ENCODE data around the gene MC3R.
"Not testable (repeated sequence)": the region's sequence is repeated elsewhere in the genome, so short reads cannot be mapped to it uniquely, and the experiment has no call there.

Gene MC3R

GRCh38 chr20:56247954-56248782 is at the start of gene MC3R:
Gene MC3R (plus strand): TSS chr20:56248732. CDS start chr20:56248844, 112 bp downstream.
- peak in 1 of 2 donors; percentile 28 for DNase-seq (ENCODE audit: low read depth in 2 of 2)

GRCh38 chr20:56200456-56200855 is 48.1 kb upstream of the MC3R start:
- DNase-seq (ENCODE audit: low read depth in 2 of 2), result no peak

GRCh38 chr20:56202493-56203077 is 45.9 kb upstream of the MC3R start:
- no peak for DNase-seq (ENCODE audit: low read depth in 2 of 2)

- DNase-seq (ENCODE audit: low read depth in 2 of 2), result no peak
These were observed 44.3 kb upstream of the MC3R start for GRCh38 chr20:56204206-56204605.

GRCh38 chr20:56205346-56205745 is 43.2 kb upstream of the MC3R start:
- no peak for DNase-seq (ENCODE audit: low read depth in 2 of 2)

- no peak for DNase-seq (ENCODE audit: low read depth in 2 of 2)
These were observed 40.9 kb upstream of the MC3R start for GRCh38 chr20:56207656-56208055.

GRCh38 chr20:56208121-56208520 is 40.4 kb upstream of the MC3R start:
- DNase-seq (ENCODE audit: low read depth in 2 of 2), result no peak

- no peak for DNase-seq (ENCODE audit: low read depth in 2 of 2)
These were observed 37.5 kb upstream of the MC3R start for GRCh38 chr20:56211051-56211450.

- DNase-seq (ENCODE audit: low read depth in 2 of 2), result no peak
These were observed 36.4 kb upstream of the MC3R start for GRCh38 chr20:56212091-56212490.

GRCh38 chr20:56213321-56213720 is 35.2 kb upstream of the MC3R start:
- no peak for DNase-seq (ENCODE audit: low read depth in 2 of 2)

- no peak for DNase-seq (ENCODE audit: low read depth in 2 of 2)
These were observed 33.4 kb upstream of the MC3R start for GRCh38 chr20:56215115-56215514.

GRCh38 chr20:56217829-56218228 is 30.7 kb upstream of the MC3R start:
- no peak for DNase-seq (ENCODE audit: low read depth in 2 of 2)

- not testable (repeated sequence) for DNase-seq (ENCODE audit: low read depth in 2 of 2)
These were observed 27.3 kb upstream of the MC3R start for GRCh38 chr20:56221186-56221585.

- no peak for DNase-seq (ENCODE audit: low read depth in 2 of 2)
These were observed 26.3 kb upstream of the MC3R start for GRCh38 chr20:56222201-56222600.

- no peak for DNase-seq (ENCODE audit: low read depth in 2 of 2)
These were observed 25.6 kb upstream of the MC3R start for GRCh38 chr20:56222945-56223344.

GRCh38 chr20:56223352-56223751 is 25.2 kb upstream of the MC3R start:
- no peak for DNase-seq (ENCODE audit: low read depth in 2 of 2)

- DNase-seq (ENCODE audit: low read depth in 2 of 2), result no peak
These were observed 20.5 kb upstream of the MC3R start for GRCh38 chr20:56228021-56228420.

- no peak for DNase-seq (ENCODE audit: low read depth in 2 of 2)
These were observed 18.7 kb upstream of the MC3R start for GRCh38 chr20:56229812-56230211.

- DNase-seq (ENCODE audit: low read depth in 2 of 2), result no peak
These were observed 14.4 kb upstream of the MC3R start for GRCh38 chr20:56234110-56234509.

GRCh38 chr20:56237335-56237734 is 11.2 kb upstream of the MC3R start:
- no peak for DNase-seq (ENCODE audit: low read depth in 2 of 2)

- no peak for DNase-seq (ENCODE audit: low read depth in 2 of 2)
These were observed 4.3 kb upstream of the MC3R start for GRCh38 chr20:56244259-56244658.

GRCh38 chr20:56245761-56246160 is 2.8 kb upstream of the MC3R start:
- no peak for DNase-seq (ENCODE audit: low read depth in 2 of 2)

- DNase-seq (ENCODE audit: low read depth in 2 of 2), result peak in 1 of 2 donors; percentile 10
These were observed 868 bp downstream of the MC3R start for GRCh38 chr20:56249244-56249955.
